ENCODE measurements around the gene TPM2. TPM values are rescaled to one million over a fixed set of nuclear protein-coding genes. Genes with fewer than 3 reads are reported as not detected.

TPM2 gene
- over 10,000 TPM in 3 of 4 donors, 1,000 to 10,000 TPM in 1; 7,572 to 13,568 (median 12,084) TPM for total RNA-seq

DNA sequence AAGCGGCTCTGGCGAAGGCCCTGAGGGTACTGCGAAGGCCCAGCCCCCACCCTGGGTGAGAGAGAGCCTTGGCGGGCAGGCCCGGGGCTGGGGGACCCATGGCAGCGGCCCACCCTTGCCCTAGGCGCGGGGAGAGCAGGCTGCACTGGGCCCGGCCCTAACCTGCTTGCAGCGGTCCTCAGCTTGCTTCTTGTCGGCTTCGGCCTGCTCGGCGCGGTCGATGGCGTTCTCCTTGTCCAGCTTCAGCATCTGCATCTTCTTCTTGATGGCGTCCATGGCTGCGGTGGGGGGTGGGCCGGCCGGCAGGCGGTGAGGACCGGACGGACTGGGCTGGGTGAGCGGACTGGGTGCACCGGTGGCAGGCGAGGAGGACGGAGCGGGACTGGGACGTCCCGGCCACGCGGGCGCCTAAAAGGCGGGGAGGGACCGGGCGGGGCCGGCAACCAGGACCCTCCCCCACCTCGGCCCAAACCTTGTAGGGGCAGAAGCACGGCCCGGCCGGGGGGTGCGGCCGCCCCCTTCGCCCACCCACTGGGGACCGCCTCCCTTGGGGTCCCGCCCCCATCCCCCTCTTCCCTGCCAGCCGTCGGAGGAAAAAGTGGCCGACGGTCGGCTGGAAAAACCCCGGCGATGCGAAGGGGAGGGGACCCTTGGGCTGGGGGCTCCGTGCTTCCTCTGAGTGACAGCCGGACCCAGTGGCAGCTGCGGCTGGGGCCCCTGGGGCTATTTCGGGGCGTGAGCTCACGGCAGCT lies at the start of gene TPM2:
Gene TPM2 (minus strand): TSS at position 384 of the 752 bp plus-strand sequence. CDS start 108 bp downstream, at position 276.
- H3K4me3 ChIP-seq, result peak within 1 kb of the TSS; percentile 79 to 81
- peaks cover 0 to 54% (median 0%) of the 10 kb centered on the region in 3 donors for H3K4me1 ChIP-seq
- WGBS, 2 donors (ENCODE audit: low coverage in 1 of 2), result 11 to 27% methylated on average over 2 to 11 of the region's 61 CpGs
- peak within 1 kb of the TSS; percentile 96 to 99 (median 98) for H3K27ac ChIP-seq
- TF ChIP-seq EP300 (IDR thresholded peaks at IDR 0.05), result no peak
- peak in 1 of 4 experiments; percentile 10 for TF ChIP-seq CTCF (IDR thresholded peaks at IDR 0.05)
- peak; percentile 99 for TF ChIP-seq POLR2A (IDR thresholded peaks at IDR 0.05)
- TF ChIP-seq POLR2AphosphoS5 (IDR thresholded peaks at IDR 0.05), result peak; percentile 100
- peak; percentile 65 for ATAC-seq
- H3K27me3 ChIP-seq, result no peaks in the 10 kb centered on the region
- peaks cover 0 to 38% of the 10 kb centered on the region in 2 donors for H3K36me3 ChIP-seq
- no peaks in the 10 kb centered on the region for H3K9me3 ChIP-seq

DNA sequence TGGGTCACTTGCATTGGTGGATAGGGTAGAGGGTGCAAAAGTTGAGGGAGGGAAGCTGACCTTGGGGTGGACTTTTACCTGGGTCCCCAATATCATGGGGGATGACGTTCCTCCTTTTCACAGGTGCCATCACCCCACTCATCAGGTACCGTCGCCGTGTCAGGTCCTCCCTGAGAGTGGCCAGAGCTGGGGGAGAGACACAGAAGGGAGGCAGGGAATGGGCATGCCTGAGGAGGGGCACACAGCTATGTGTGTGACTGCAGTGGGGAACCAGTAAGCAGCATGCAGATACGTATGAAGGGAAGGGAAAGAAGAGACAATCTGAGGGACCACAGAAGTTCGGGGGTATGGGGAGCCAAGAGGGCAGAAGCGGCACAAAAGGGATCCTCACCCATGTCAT lies 49.2 kb upstream of the TPM2 start:
- 74 to 83% methylated on average over 3 to 4 of the region's 7 CpGs for WGBS, 2 donors (ENCODE audit: low coverage in 1 of 2)
- peak overlapping the region in 2 of 4 donors; percentile 8 to 45 for H3K27ac ChIP-seq
- ATAC-seq, result no peak
- H3K4me1 ChIP-seq, result peaks cover 0 to 37% (median 0%) of the 10 kb centered on the region in 3 donors
- no peaks in the 10 kb centered on the region for H3K9me3 ChIP-seq
- TF ChIP-seq CTCF (IDR thresholded peaks at IDR 0.05), result no peak
- no peak for TF ChIP-seq POLR2A (IDR thresholded peaks at IDR 0.05)
- TF ChIP-seq POLR2AphosphoS5 (IDR thresholded peaks at IDR 0.05), result no peak
- no peak for TF ChIP-seq EP300 (IDR thresholded peaks at IDR 0.05)
- H3K27me3 ChIP-seq, result no peaks in the 10 kb centered on the region
- peaks cover 0 to 100% of the 10 kb centered on the region in 2 donors for H3K36me3 ChIP-seq
- no peak overlapping the region for H3K4me3 ChIP-seq

DNA sequence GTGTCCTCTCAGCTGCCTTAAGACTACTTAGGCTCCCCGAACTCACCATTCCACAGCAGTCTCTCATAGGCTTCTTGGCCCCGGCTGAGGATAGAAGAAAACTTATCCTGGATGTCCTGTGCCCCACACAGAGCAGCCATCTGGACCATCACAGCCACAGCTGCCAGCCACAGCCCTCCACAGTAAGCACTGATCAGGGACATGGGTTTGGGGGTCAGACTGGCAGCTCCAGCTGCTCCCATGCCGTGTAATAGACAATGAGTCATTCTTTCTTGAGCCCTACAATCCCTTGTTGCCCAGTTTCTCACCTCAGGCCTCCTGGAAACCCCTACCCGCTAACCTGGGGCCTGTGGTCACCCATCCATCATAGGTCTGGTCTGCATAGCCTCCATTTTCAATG lies 48.5 kb upstream of the TPM2 start:
- H3K27me3 ChIP-seq, result no peaks in the 10 kb centered on the region
- no peak overlapping the region for H3K27ac ChIP-seq
- no peaks in the 10 kb centered on the region for H3K9me3 ChIP-seq
- peaks cover 0 to 37% (median 5%) of the 10 kb centered on the region in 3 donors for H3K4me1 ChIP-seq
- no peak overlapping the region for H3K4me3 ChIP-seq
- peaks cover 0 to 94% of the 10 kb centered on the region in 2 donors for H3K36me3 ChIP-seq
- WGBS, 2 donors (ENCODE audit: low coverage in 1 of 2), result 65% methylated on average over 2 of the region's 4 CpGs; no CpG with 5 or more reads in 1 of the 2 donors
- TF ChIP-seq CTCF (IDR thresholded peaks at IDR 0.05), result no peak
- no peak for TF ChIP-seq POLR2AphosphoS5 (IDR thresholded peaks at IDR 0.05)
- TF ChIP-seq POLR2A (IDR thresholded peaks at IDR 0.05), result no peak
- TF ChIP-seq EP300 (IDR thresholded peaks at IDR 0.05), result no peak
- no peak for ATAC-seq

GRCh38 chr9:35737143-35737542 lies 47.4 kb upstream of the TPM2 start:
- WGBS, 2 donors (ENCODE audit: low coverage in 1 of 2), result 14 to 17% methylated on average over 1 of the region's 7 CpGs
- Histone ChIP-seq H3K36me3 (peaks cover 0 to 84% of the 10 kb centered on the region in 2 donors), H3K27ac (peak overlapping the region in 1 of 4 donors; percentile 59)

More at GRCh38 chr9:35737143-35737542, 47.4 kb upstream of the TPM2 start:
- Histone ChIP-seq H3K9me3 (no peaks in the 10 kb centered on the region), H3K27me3 (no peaks in the 10 kb centered on the region), H3K4me3 (no peak overlapping the region), H3K4me1 (peaks cover 0 to 34% (median 8%) of the 10 kb centered on the region in 3 donors)
- TF ChIP-seq POLR2AphosphoS5 (IDR thresholded peaks at IDR 0.05), result no peak
- no peak for TF ChIP-seq POLR2A (IDR thresholded peaks at IDR 0.05)
- TF ChIP-seq EP300 (IDR thresholded peaks at IDR 0.05), result no peak
- no peak for TF ChIP-seq CTCF (IDR thresholded peaks at IDR 0.05)
- ATAC-seq, result no peak

Measured in gastroesophageal sphincter (tissue), 4 donors.